ENCODE measurements around the gene SMARCC1.
"Not testable (repeated sequence)": the region's sequence is repeated elsewhere in the genome, so short reads cannot be mapped to it uniquely, and the experiment has no call there.

Gene SMARCC1

GRCh38 chr3:47778746-47779145 is 2.9 kb downstream of the SMARCC1 start:
- DNase-seq = no peak
- in situ Hi-C loops (cut with HindIII; ENCODE audit: low pct_ligation_motif_present, low pct_unique_long_range_greater_than_20kb, low sequenced_read_pairs) = no loop called here

GRCh38 chr3:47772788-47773187 is 8.9 kb downstream of the SMARCC1 start:
- in situ Hi-C loops (cut with HindIII; ENCODE audit: low pct_ligation_motif_present, low pct_unique_long_range_greater_than_20kb, low sequenced_read_pairs) = no loop called here
- DNase-seq = no peak

- in situ Hi-C loops (cut with HindIII; ENCODE audit: low pct_ligation_motif_present, low pct_unique_long_range_greater_than_20kb, low sequenced_read_pairs) = no loop called here
- no peak for DNase-seq
These were observed 9.6 kb downstream of the SMARCC1 start for GRCh38 chr3:47772047-47772446.

GRCh38 chr3:47766186-47766585 is 15.5 kb downstream of the SMARCC1 start:
- DNase-seq = no peak
- in situ Hi-C loops (cut with HindIII; ENCODE audit: low pct_ligation_motif_present, low pct_unique_long_range_greater_than_20kb, low sequenced_read_pairs) = no loop called here

GRCh38 chr3:47762233-47762632 is 19.5 kb downstream of the SMARCC1 start:
- no peak for DNase-seq
- in situ Hi-C loops (cut with HindIII; ENCODE audit: low pct_ligation_motif_present, low pct_unique_long_range_greater_than_20kb, low sequenced_read_pairs) = no loop called here

GRCh38 chr3:47761046-47761445 is 20.6 kb downstream of the SMARCC1 start:
- no peak for DNase-seq
- in situ Hi-C loops (cut with HindIII; ENCODE audit: low pct_ligation_motif_present, low pct_unique_long_range_greater_than_20kb, low sequenced_read_pairs) = no loop called here

GRCh38 chr3:47760207-47760606 is 21.5 kb downstream of the SMARCC1 start:
- DNase-seq; in situ Hi-C loops (cut with HindIII; ENCODE audit: low pct_ligation_motif_present, low pct_unique_long_range_greater_than_20kb, low sequenced_read_pairs): not testable (repeated sequence)

- no peak for DNase-seq
- in situ Hi-C loops (cut with HindIII; ENCODE audit: low pct_ligation_motif_present, low pct_unique_long_range_greater_than_20kb, low sequenced_read_pairs) = no loop called here
These were observed 23.2 kb downstream of the SMARCC1 start for GRCh38 chr3:47758261-47759025.

- no peak for DNase-seq
- in situ Hi-C loops (cut with HindIII; ENCODE audit: low pct_ligation_motif_present, low pct_unique_long_range_greater_than_20kb, low sequenced_read_pairs) = no loop called here
These were observed 29.0 kb downstream of the SMARCC1 start for GRCh38 chr3:47752716-47753115.

- DNase-seq; in situ Hi-C loops (cut with HindIII; ENCODE audit: low pct_ligation_motif_present, low pct_unique_long_range_greater_than_20kb, low sequenced_read_pairs): not testable (repeated sequence)
These were observed 30.8 kb downstream of the SMARCC1 start for GRCh38 chr3:47750811-47751354.

- in situ Hi-C loops (cut with HindIII; ENCODE audit: low pct_ligation_motif_present, low pct_unique_long_range_greater_than_20kb, low sequenced_read_pairs) = no loop called here
- DNase-seq = no peak
These were observed 34.1 kb downstream of the SMARCC1 start for GRCh38 chr3:47747558-47747957.

- in situ Hi-C loops (cut with HindIII; ENCODE audit: low pct_ligation_motif_present, low pct_unique_long_range_greater_than_20kb, low sequenced_read_pairs) = no loop called here
- no peak for DNase-seq
These were observed 35.4 kb downstream of the SMARCC1 start for GRCh38 chr3:47746264-47746663.

- in situ Hi-C loops (cut with HindIII; ENCODE audit: low pct_ligation_motif_present, low pct_unique_long_range_greater_than_20kb, low sequenced_read_pairs) = no loop called here
- DNase-seq = no peak
These were observed 37.8 kb downstream of the SMARCC1 start for GRCh38 chr3:47743855-47744254.

GRCh38 chr3:47743352-47743751 is 38.3 kb downstream of the SMARCC1 start:
- in situ Hi-C loops (cut with HindIII; ENCODE audit: low pct_ligation_motif_present, low pct_unique_long_range_greater_than_20kb, low sequenced_read_pairs); DNase-seq: not testable (repeated sequence)

- no peak for DNase-seq
- in situ Hi-C loops (cut with HindIII; ENCODE audit: low pct_ligation_motif_present, low pct_unique_long_range_greater_than_20kb, low sequenced_read_pairs) = no loop called here
These were observed 39.8 kb downstream of the SMARCC1 start for GRCh38 chr3:47741925-47742324.

GRCh38 chr3:47732143-47732542 is 49.5 kb downstream of the SMARCC1 start:
- no peak for DNase-seq
- in situ Hi-C loops (cut with HindIII; ENCODE audit: low pct_ligation_motif_present, low pct_unique_long_range_greater_than_20kb, low sequenced_read_pairs) = no loop called here

GRCh38 chr3:47731061-47731460 is 50.6 kb downstream of the SMARCC1 start:
- DNase-seq = no peak
- in situ Hi-C loops (cut with HindIII; ENCODE audit: low pct_ligation_motif_present, low pct_unique_long_range_greater_than_20kb, low sequenced_read_pairs) = no loop called here

GRCh38 chr3:47722859-47723258 is 58.8 kb downstream of the SMARCC1 start:
- DNase-seq = no peak
- in situ Hi-C loops (cut with HindIII; ENCODE audit: low pct_ligation_motif_present, low pct_unique_long_range_greater_than_20kb, low sequenced_read_pairs) = no loop called here

- DNase-seq; in situ Hi-C loops (cut with HindIII; ENCODE audit: low pct_ligation_motif_present, low pct_unique_long_range_greater_than_20kb, low sequenced_read_pairs): not testable (repeated sequence)
These were observed 64.2 kb downstream of the SMARCC1 start for GRCh38 chr3:47717448-47717847.

- in situ Hi-C loops (cut with HindIII; ENCODE audit: low pct_ligation_motif_present, low pct_unique_long_range_greater_than_20kb, low sequenced_read_pairs) = no loop called here
- DNase-seq = no peak
These were observed 65.0 kb downstream of the SMARCC1 start for GRCh38 chr3:47716656-47717055.

Data from ACHN (cell line).